Gastroesophageal sphincter (tissue), 3 donors: ENCODE results near the gene LRRC26.
"Not testable (repeated sequence)": the region's sequence is repeated elsewhere in the genome, so short reads cannot be mapped to it uniquely, and the experiment has no call there.

Experiments used
- CTCF ChIP-seq, 4 experiments: fragments of 200-600 bp in 2 of 4; fragments of 450-650 bp in 2 of 4; sonication (generic) in 1 of 4; IDR thresholded peaks; one replicate each; pipeline ENCODE4 v1.5.1; 2017 to 2019; ENCODE audit warnings: antibody characterized with exemption in 4 of 4, mild to moderate bottlenecking in 2 of 4, moderate library complexity in 2 of 4
- POLR2A ChIP-seq, 2 donors: fragments of 450-650 bp; IDR thresholded peaks; one replicate each; pipeline ENCODE4 v1.6.1; 2017; ENCODE audit warnings: antibody characterized with exemption in 2 of 2, mild to moderate bottlenecking in 2 of 2, moderate library complexity in 1 of 2

- TF ChIP-seq CTCF, POLR2A (IDR thresholded peaks at IDR 0.05): not testable (repeated sequence)
Observed at GRCh38 chr9:137135154-137135553, 34.7 kb downstream of the LRRC26 start.
